GM18870 (cell line): ENCODE measurements around the gene YIPF2.
"Not testable (repeated sequence)": the region's sequence is repeated elsewhere in the genome, so short reads cannot be mapped to it uniquely, and the experiment has no call there.

Source experiments
- ATAC-seq: cut with Tn5 transposase; IDR thresholded peaks from one replicate; pipeline ENCODE4 v1.9.1; 2021; ENCODE audit warnings: moderate library complexity; ENCODE audit not compliant: unreplicated experiment

The YIPF2 gene

DNA sequence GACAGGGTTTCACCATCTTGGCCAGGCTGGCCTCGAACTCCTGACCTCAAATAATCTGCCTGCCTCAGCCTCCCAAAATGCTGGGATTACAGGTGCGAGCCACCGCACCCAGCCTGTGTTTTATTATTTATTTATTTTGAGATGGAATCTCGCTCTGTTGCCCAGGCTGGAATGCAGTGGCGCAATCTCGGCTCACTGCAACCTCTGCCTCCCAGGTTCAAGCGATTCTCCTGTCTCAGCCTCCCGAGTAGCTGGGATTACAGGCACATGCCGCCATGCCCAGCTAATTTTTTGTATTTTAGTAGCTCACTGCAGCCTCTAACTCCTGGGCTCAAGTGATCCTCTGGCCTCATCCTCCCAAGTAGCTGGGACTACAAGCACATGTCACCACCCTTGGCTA lies 50.8 kb downstream of the YIPF2 start:
- not testable (repeated sequence) for ATAC-seq

GRCh38 chr19:10876459-10877240 lies 51.8 kb downstream of the YIPF2 start:
- ATAC-seq, result no peak

- ATAC-seq, result no peak
Observed at GRCh38 chr19:10874024-10874423, 54.4 kb downstream of the YIPF2 start.

- ATAC-seq, result no peak
Observed at GRCh38 chr19:10872546-10873107, 55.8 kb downstream of the YIPF2 start.
